ENCODE results near the gene KISS1R.

GRCh38 chr19:887072-887471, 30.1 kb upstream of the KISS1R start:
- TF ChIP-seq CTCF (conservative IDR thresholded peaks at IDR 0.05 in 1 of 2, IDR thresholded peaks at IDR 0.05 in 1 of 2; ENCODE audit: low read depth in 1 of 2, low read length in 2 of 2) (no peak), EZH2 (IDR thresholded peaks at IDR 0.05; ENCODE audit: low read length, missing control alignments) (no peak)

Data from fibroblast of lung (primary cell).